SK-N-SH (cell line): ENCODE data around the gene PGF.

Experiments used
- CHD2 ChIP-seq: fragments of 150-350 bp; IDR thresholded peaks from 2 replicates; pipeline ENCODE4 v1.6.1; 2018; ENCODE audit warnings: low read length; ENCODE audit not compliant: partially characterized antibody
- CTCF ChIP-seq: fragments of 200-600 bp; sonication (generic); IDR thresholded peaks from 2 replicates; pipeline ENCODE4 v1.6.1; 2017; ENCODE audit warnings: antibody characterized with exemption, mild to moderate bottlenecking, moderate library complexity
- ELF1 ChIP-seq: IDR thresholded peaks from 2 replicates; pipeline ENCODE4 v1.4.0; 2012
- EP300 ChIP-seq, 2 experiments: IDR thresholded peaks; 2 replicates each; pipeline versions ENCODE4 v1.4.0 to v1.6.1; 2012; ENCODE audit warnings: borderline replicate concordance in 1 of 2, low read depth in 1 of 2, low read length in 1 of 2
- NRF1 ChIP-seq: IDR thresholded peaks from 2 replicates; pipeline ENCODE4 v1.6.1; 2012; ENCODE audit warnings: low read depth, mild to moderate bottlenecking, low read length
- YY1 ChIP-seq: IDR thresholded peaks from 2 replicates; pipeline ENCODE4 v1.4.0; 2012; ENCODE audit warnings: low read depth, mild to moderate bottlenecking

- TF ChIP-seq NRF1 (no peak), CHD2 (no peak), CTCF (no peak), YY1 (no peak), EP300 (IDR thresholded peaks at IDR 0.05; ENCODE audit: borderline replicate concordance in 1 of 2, low read depth in 1 of 2, low read length in 1 of 2) (no peak), ELF1 (no peak)
Measured at GRCh38 chr14:75001261-75001660, 45.9 kb upstream of the PGF start.
